Psoas muscle (tissue), 8 donors: Measurements from ENCODE around the gene ANKMY1. TPM values are rescaled to one million over a fixed set of nuclear protein-coding genes. Genes with fewer than 3 reads are reported as not detected.
"Not testable (repeated sequence)": the region's sequence is repeated elsewhere in the genome, so short reads cannot be mapped to it uniquely, and the experiment has no call there.

Experiments used
- ATAC-seq, 4 donors: fragments of 200-7000 bp; cut with Tn5 transposase; one replicate each; pipeline ENCODE4 v1.9.1; 2020; ENCODE audit warnings: moderate library complexity in 3 of 4, mild to moderate bottlenecking in 2 of 4
- DNase-seq, 2 donors: peaks; one replicate each; pipeline ENCODE4 v3.0.0-alpha.2; 2020
- H3K27ac ChIP-seq: fragments of 200-600 bp; one replicate; pipeline ENCODE4 v1.8.0; 2022
- H3K27me3 ChIP-seq, 3 donors: fragments of 200-600 bp in 1 of 3; one replicate each; pipeline versions ENCODE4 v1.6.1 to v1.8.0; 2013 to 2022; ENCODE audit warnings: low read length in 2 of 3, mild to moderate bottlenecking in 2 of 3, moderate library complexity in 1 of 3; ENCODE audit not compliant: insufficient read depth in 3 of 3
- H3K36me3 ChIP-seq, 2 donors: fragments of 200-600 bp in 1 of 2; one replicate each; pipeline versions ENCODE4 v1.6.1 to v1.8.0; 2013 to 2022; ENCODE audit warnings: low read depth in 1 of 2, mild to moderate bottlenecking in 1 of 2, moderate library complexity in 1 of 2; ENCODE audit not compliant: insufficient read depth in 1 of 2
- H3K4me1 ChIP-seq: fragments of 200-600 bp; one replicate; pipeline ENCODE4 v1.8.0; 2022
- H3K4me3 ChIP-seq: fragments of 200-600 bp; one replicate; pipeline ENCODE4 v1.8.0; 2022; ENCODE audit warnings: mild to moderate bottlenecking
- H3K9me3 ChIP-seq: fragments of 200-600 bp; one replicate; pipeline ENCODE4 v1.8.0; 2022
- CTCF ChIP-seq: fragments of 200-600 bp; IDR thresholded peaks from one replicate; pipeline ENCODE4 v1.8.0; 2022; ENCODE audit warnings: antibody characterized with exemption
- WGBS, 3 donors: extraction: QIAGEN DNeasy Blood & Tissue Kit; methylation state at CpG; one replicate each; pipeline versions ENCODE4 v1.1.6 to v1.1.7; 2013; 5-methylcytosine and 5-hydroxymethylcytosine counted together
- intact Hi-C, 2 donors: fragments of 100-400 bp; cut with DNase I; formaldehyde crosslinking; loops; one replicate each; pipeline versions ENCODE4 v1.11.0 to v1.14.2; 2022
- polyA plus RNA-seq, 3 donors: library from polyadenylated mRNA; stranded (reverse); fragments of 200-250 nt; gene quantifications; one replicate each; pipeline ENCODE4 v1.2.3, GENCODE V29; 2013
- total RNA-seq, 4 donors: library from RNA; stranded (reverse); fragmentation: NEBNext Ultra II Directional in 2 of 4; extraction: Animal tissue kit (Norgen Biotek cat#: 25700) in 2 of 4; gene quantifications; one replicate each; pipeline versions ENCODE4 v1.2.1 to v1.2.4, GENCODE V29; 2021 to 2023
- donor health status: healthy with polysubstance abuse.
- donor health status: DM: no; HTN: no; CAD: no; lungs with moderate emphysema.
- donor health status: Bipolar disorder and iron deficiency.
- donor health status: healthy.
- donor health status: DM: yes; HTN: yes; CAD: no.
- donor health status: DM: no; HTN: no; CAD: no.
- donor health status: DM: no; HTN: no; CAD: no.
- donor health status: DM: yes; HTN: yes; CAD: no.

The ANKMY1 gene
- total and polyA plus RNA-seq, 7 donors, result 1.4 to 5.8 (median 3.0) TPM

GRCh38 chr2:240554767-240555493 is 2.9 kb downstream of the ANKMY1 start:
- H3K9me3 ChIP-seq, result no peaks in the 10 kb centered on the region
- no peak for DNase-seq
- intact Hi-C loops, result no loop called here

DNA sequence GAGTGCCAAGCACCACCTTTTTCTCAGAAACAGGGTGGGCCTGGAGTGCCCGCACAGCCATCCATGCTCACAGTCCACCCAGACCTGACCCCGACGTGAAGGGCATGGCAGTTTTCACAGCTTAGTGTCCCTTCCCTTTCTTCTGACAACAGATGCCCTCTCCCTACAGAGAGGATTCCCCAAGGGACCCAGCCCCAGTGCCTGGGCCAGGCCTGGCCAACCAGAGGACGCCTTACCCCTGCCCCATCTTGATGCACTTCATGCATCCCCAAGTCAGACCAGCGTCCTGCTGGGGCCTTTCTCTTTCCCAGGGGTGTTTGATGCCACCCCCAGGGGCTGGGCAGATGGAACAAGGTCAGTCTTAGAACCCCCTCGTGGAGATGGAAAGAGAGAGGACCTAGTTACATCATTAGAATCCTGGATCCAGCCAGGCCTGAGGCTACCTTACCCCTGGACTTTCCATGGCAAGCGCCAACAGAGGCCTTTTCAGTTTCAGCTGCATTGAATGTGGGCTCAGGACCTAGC is 3.8 kb downstream of the ANKMY1 start:
- Histone ChIP-seq H3K36me3 (peaks cover 0 to 19% of the 10 kb centered on the region in 2 donors), H3K27ac (no peak overlapping the region), H3K27me3 (no peaks in the 10 kb centered on the region), H3K4me3 (no peak overlapping the region), H3K9me3 (no peaks in the 10 kb centered on the region), H3K4me1 (peaks cover 19% of the 10 kb centered on the region)
- ATAC-seq (no peak), DNase-seq (no peak)
- 63 to 78% (median 74%) methylated on average over 7 of the region's 7 CpGs for whole genome bisulfite sequencing, 3 donors
- no peak for TF ChIP-seq CTCF
- intact Hi-C loops, result no loop called here

More at GRCh38 chr2:240554767-240555493, 2.9 kb downstream of the ANKMY1 start:
- H3K27ac ChIP-seq, result no peak overlapping the region
- H3K27me3 ChIP-seq, result no peaks in the 10 kb centered on the region
- H3K4me1 ChIP-seq, result peaks cover 27% of the 10 kb centered on the region
- WGBS, 3 donors, result 76 to 89% (median 86%) methylated on average over 16 to 17 of the region's 17 CpGs
- ATAC-seq, result no peak
- no peak overlapping the region for H3K4me3 ChIP-seq
- peaks cover 0 to 19% of the 10 kb centered on the region in 2 donors for H3K36me3 ChIP-seq
- no peak for TF ChIP-seq CTCF

- DNase-seq, result no peak
- WGBS, 3 donors, result 40 to 52% (median 44%) methylated on average over 1 of the region's 1 CpG
- peaks cover 0 to 19% of the 10 kb centered on the region in 2 donors for H3K36me3 ChIP-seq
Observed at GRCh38 chr2:240551811-240552210, 6.0 kb downstream of the ANKMY1 start.

DNA sequence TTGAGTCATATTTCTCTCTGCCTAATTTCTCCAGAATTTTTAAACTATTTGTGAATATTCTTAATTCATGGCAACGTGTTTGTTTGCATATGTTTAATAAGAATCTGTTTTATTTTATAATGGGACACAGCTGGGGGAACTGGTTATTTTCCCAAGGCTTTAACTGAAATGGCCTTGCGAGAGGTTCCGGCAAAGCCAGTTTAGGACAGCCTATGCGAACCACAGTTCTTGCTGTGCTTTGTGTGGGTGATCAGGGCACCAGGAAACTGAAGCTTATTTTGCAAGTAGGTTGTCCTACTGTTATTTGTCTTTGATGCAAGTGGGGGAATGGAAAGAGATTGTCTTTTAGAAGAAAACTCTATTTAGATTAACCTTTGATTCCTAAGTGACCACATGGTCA is 6.5 kb downstream of the ANKMY1 start:
- Histone ChIP-seq H3K27ac (no peak overlapping the region), H3K27me3 (no peaks in the 10 kb centered on the region), H3K4me1 (no peaks in the 10 kb centered on the region), H3K9me3 (no peaks in the 10 kb centered on the region), H3K36me3 (peaks cover 0 to 19% of the 10 kb centered on the region in 2 donors), H3K4me3 (no peak overlapping the region)
- 92 to 97% (median 96%) methylated on average over 4 of the region's 4 CpGs for WGBS, 3 donors
- DNase-seq (no peak), ATAC-seq (no peak)
- intact Hi-C loops, result no loop called here
- TF ChIP-seq CTCF, result no peak

More at GRCh38 chr2:240551811-240552210, 6.0 kb downstream of the ANKMY1 start:
- Histone ChIP-seq H3K4me1 (no peaks in the 10 kb centered on the region), H3K9me3 (no peaks in the 10 kb centered on the region), H3K27me3 (no peaks in the 10 kb centered on the region), H3K4me3 (no peak overlapping the region), H3K27ac (no peak overlapping the region)
- TF ChIP-seq CTCF, result no peak
- no peak for ATAC-seq
- intact Hi-C loops, result no loop called here

GRCh38 chr2:240539906-240540305 is 17.9 kb downstream of the ANKMY1 start:
- Histone ChIP-seq H3K27ac (no peak overlapping the region), H3K4me3 (no peak overlapping the region), H3K27me3 (no peaks in the 10 kb centered on the region), H3K9me3 (no peaks in the 10 kb centered on the region), H3K36me3 (peaks cover 0 to 19% of the 10 kb centered on the region in 2 donors), H3K4me1 (no peaks in the 10 kb centered on the region)
- intact Hi-C loops, result no loop called here
- TF ChIP-seq CTCF, result no peak
- DNase-seq (no peak), ATAC-seq (no peak)

DNA sequence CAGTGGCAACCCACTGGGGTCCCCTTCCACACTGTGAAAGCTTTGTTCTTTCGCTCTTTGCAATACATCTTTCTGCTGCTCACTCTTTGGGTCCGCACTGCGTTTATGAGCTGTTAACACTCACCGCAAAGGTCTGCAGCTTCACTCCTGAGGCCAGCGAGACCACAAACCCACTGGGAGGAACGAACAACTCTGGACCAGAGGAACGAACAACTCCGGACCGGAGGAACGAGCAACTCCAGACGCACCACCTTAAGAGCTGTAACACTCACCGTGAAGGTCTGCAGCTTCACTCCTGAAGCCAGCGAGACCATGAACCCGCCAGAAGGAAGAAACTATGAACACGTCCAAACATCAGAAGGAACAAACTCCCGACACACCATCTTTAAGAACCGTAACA is 18.7 kb downstream of the ANKMY1 start:
- DNase-seq, H3K4me1 ChIP-seq, intact Hi-C loops, H3K4me3 ChIP-seq, H3K9me3 ChIP-seq, H3K27ac ChIP-seq, H3K27me3 ChIP-seq, ATAC-seq: not testable (repeated sequence)
- H3K36me3 ChIP-seq, result peaks cover 0 to 19% of the 10 kb centered on the region in 2 donors
- WGBS, 3 donors, result 97 to 98% (median 97%) methylated on average over 17 of the region's 17 CpGs
